GM23338 (cell line): ENCODE results near the gene SQSTM1. TPM values are rescaled to one million over a fixed set of nuclear protein-coding genes. Genes with fewer than 3 reads are reported as not detected.

Experiments used
- ATAC-seq: fragments of 200-7000 bp; cut with Tn5 transposase; 3 replicates; pipeline ENCODE4 v1.9.1; 2020
- DNase-seq: peaks from one replicate; pipeline ENCODE4 v3.0.0-alpha.2; 2015; ENCODE audit warnings: low spot score
- H2AFZ ChIP-seq: fragments of 200-600 bp; sonication (generic); 2 replicates; pipeline ENCODE4 v1.8.0; 2016; ENCODE audit warnings: antibody characterized with exemption, mild to moderate bottlenecking, moderate library complexity
- H3F3A ChIP-seq: fragments of 200-600 bp; sonication (generic); replicated peaks from 2 replicates; pipeline ENCODE4 v1.8.0; 2017; ENCODE audit warnings: antibody characterized with exemption, mixed run types, low read depth
- H3K27ac ChIP-seq: fragments of 200-600 bp; sonication (generic); 2 replicates; pipeline ENCODE4 v1.6.1; 2016; ENCODE audit warnings: low read depth
- H3K27me3 ChIP-seq: fragments of 200-600 bp; sonication (generic); 2 replicates; pipeline ENCODE4 v1.8.0; 2016; ENCODE audit warnings: mild to moderate bottlenecking, mixed run types, moderate library complexity; ENCODE audit not compliant: insufficient read depth
- H3K36me3 ChIP-seq: fragments of 200-600 bp; sonication (generic); 2 replicates; pipeline ENCODE4 v1.8.0; 2016; ENCODE audit warnings: mild to moderate bottlenecking; ENCODE audit not compliant: insufficient read depth
- H3K4me1 ChIP-seq: fragments of 200-600 bp; sonication (generic); 2 replicates; pipeline ENCODE4 v1.8.0; 2016; ENCODE audit warnings: mild to moderate bottlenecking, moderate library complexity; ENCODE audit not compliant: insufficient read depth
- H3K4me2 ChIP-seq: fragments of 200-600 bp; sonication (generic); 2 replicates; pipeline ENCODE4 v1.7.1; 2017; ENCODE audit warnings: mixed run types
- H3K4me3 ChIP-seq: fragments of 200-600 bp; sonication (generic); 2 replicates; pipeline ENCODE4 v1.6.1; 2016; ENCODE audit warnings: mixed run types
- H3K79me2 ChIP-seq: fragments of 200-600 bp; sonication (generic); replicated peaks from 2 replicates; pipeline ENCODE4 v1.8.0; 2017; ENCODE audit warnings: mild to moderate bottlenecking; ENCODE audit not compliant: insufficient read depth
- H3K9me2 ChIP-seq: fragments of 200-600 bp; sonication (generic); 2 replicates; pipeline ENCODE4 v1.8.0; 2017; ENCODE audit not compliant: insufficient read depth
- H4K20me1 ChIP-seq: fragments of 200-600 bp; sonication (generic); replicated peaks from 2 replicates; pipeline ENCODE4 v1.8.0; 2017; ENCODE audit warnings: mild to moderate bottlenecking; ENCODE audit not compliant: insufficient read depth
- H3K27ac Mint-ChIP-seq: 2 replicates; pipeline ENCODE4 v1.8.0; 2020; ENCODE audit warnings: inconsistent platforms, mild to moderate bottlenecking, moderate library complexity, mixed read lengths
- H3K27me3 Mint-ChIP-seq: 3 replicates; pipeline ENCODE4 v1.8.0; 2022; ENCODE audit warnings: low read depth, mild to moderate bottlenecking, moderate library complexity, mixed read lengths, inconsistent platforms; ENCODE audit not compliant: insufficient read depth, poor library complexity
- H3K36me3 Mint-ChIP-seq: 3 replicates; pipeline ENCODE4 v1.8.0; 2021; ENCODE audit warnings: low read depth, mild to moderate bottlenecking, inconsistent platforms, moderate library complexity, mixed read lengths
- H3K4me1 Mint-ChIP-seq: 3 replicates; pipeline ENCODE4 v1.8.0; 2020; ENCODE audit warnings: mild to moderate bottlenecking, inconsistent platforms, mixed read lengths
- H3K4me3 Mint-ChIP-seq: 3 replicates; pipeline ENCODE4 v1.8.0; 2021; ENCODE audit warnings: moderate library complexity, mild to moderate bottlenecking, inconsistent platforms, mixed read lengths
- H3K9me3 Mint-ChIP-seq: 3 replicates; pipeline ENCODE4 v1.8.0; 2020; ENCODE audit warnings: moderate library complexity, mild to moderate bottlenecking, inconsistent platforms, mixed read lengths
- CREB1 ChIP-seq: fragments of 250-450 bp; sonication (Bioruptor Pico); IDR thresholded peaks from 2 replicates; pipeline ENCODE4 v1.5.0; 2020; ENCODE audit warnings: low read depth, mild to moderate bottlenecking, moderate library complexity
- NANOG ChIP-seq: IDR thresholded peaks from 2 replicates; pipeline ENCODE4 v1.6.1; 2016; ENCODE audit warnings: antibody characterized with exemption, borderline replicate concordance
- POLR2AphosphoS5 ChIP-seq: IDR thresholded peaks from 2 replicates; pipeline ENCODE4 v1.6.1; 2016; ENCODE audit warnings: antibody characterized with exemption, low read depth
- ZNF114 ChIP-seq: fragments of 250-450 bp; sonication (Bioruptor Pico); IDR thresholded peaks from 2 replicates; pipeline ENCODE4 v1.5.0; 2020; ENCODE audit warnings: mild to moderate bottlenecking, moderate library complexity
- ZNF331 ChIP-seq: fragments of 250-450 bp; sonication (Bioruptor Pico); IDR thresholded peaks from 2 replicates; pipeline ENCODE4 v1.5.0; 2020; ENCODE audit warnings: low read depth, mild to moderate bottlenecking, moderate library complexity
- polyA plus RNA-seq: library from polyadenylated mRNA; unstranded; fragments of >200 nt; fragmentation: Nextera tagmentation; extraction: Ambion mirVana; gene quantifications from 2 replicates; pipeline ENCODE4 v1.2.1, GENCODE V29; 2016
- total RNA-seq: library from RNA; depleted of rRNA; stranded (reverse); fragments of >200 nt; shearing (Covaris generic); gene quantifications from 2 replicates; pipeline ENCODE4 v1.2.3, GENCODE V29; 2014
- TF ChIP-seq, protein P1 (sequence below): IDR thresholded peaks from one replicate; pipeline ENCODE4 v1.6.1; 2018; ENCODE audit warnings: antibody characterized with exemption; ENCODE audit not compliant: unreplicated experiment
- TF ChIP-seq, protein P2 (sequence below): fragments of 250-450 bp; sonication (Bioruptor Pico); IDR thresholded peaks from 2 replicates; pipeline ENCODE4 v1.5.0; 2020; ENCODE audit warnings: mild to moderate bottlenecking, moderate library complexity
- TF ChIP-seq, protein P3 (sequence below): IDR thresholded peaks from 2 replicates; pipeline ENCODE4 v1.6.1; 2016; ENCODE audit warnings: antibody characterized with exemption

SQSTM1 gene
- total and polyA plus RNA-seq, 2 experiments from 2014 or later, result 58.0 to 92.6 TPM

DNA sequence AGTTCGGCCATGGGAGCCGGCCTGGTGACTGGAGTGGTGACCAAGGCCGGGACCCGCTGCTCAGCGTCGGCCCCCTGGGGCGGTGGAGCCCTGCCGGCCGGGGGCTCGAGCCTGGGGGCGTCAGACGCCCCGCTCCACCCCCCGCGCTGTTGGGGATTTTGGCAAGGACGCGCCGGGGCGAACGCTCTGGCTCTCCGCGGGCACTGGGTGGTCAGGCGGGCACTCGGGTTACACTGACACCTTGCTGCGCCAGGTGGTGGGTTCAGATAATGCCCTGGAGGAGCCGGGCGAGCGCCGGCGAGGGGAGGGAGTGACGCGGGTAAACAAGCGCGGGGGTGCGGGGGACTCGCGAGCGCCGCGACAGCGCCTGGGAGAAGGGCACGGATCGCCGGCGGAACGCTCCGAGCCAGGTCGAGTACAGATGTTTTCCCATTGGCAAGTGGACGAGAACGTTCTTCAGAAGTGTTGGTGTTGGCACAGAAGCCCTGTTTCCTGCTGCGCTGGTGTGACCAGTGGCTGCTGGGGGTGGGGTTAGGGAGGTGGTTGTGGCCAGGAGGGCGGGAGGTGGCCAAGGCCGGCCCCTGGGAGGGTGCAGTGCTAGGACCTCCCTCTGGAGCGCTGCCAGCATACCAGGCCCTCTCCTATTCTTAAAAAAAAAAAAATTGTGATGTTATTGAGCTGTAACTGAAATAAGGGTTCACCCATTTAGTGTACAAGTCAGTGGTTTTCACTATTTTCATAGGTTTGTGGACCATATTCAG, 773 bp downstream of the SQSTM1 start:
- Histone ChIP-seq H3K4me3 (peak overlapping the region; percentile 92), H3K27me3 (peaks cover 12% of the 10 kb centered on the region; the same call in 1 of the 2 replicates), H3F3A (peaks cover 41% of the 10 kb centered on the region), H4K20me1 (peaks cover 11% of the 10 kb centered on the region), H3K4me1 (peaks cover 31% of the 10 kb centered on the region), H3K4me2 (peak overlapping the region; percentile 98), H3K9me2 (no peaks in the 10 kb centered on the region), H3K79me2 (peaks cover 21% of the 10 kb centered on the region), H3K36me3 (peaks cover 18% of the 10 kb centered on the region), H2AFZ (no peak overlapping the region), H3K27ac (0 out of 2 replicates have a peak overlapping the region, but pooled peaks have one; percentile 76)
- Mint-ChIP-seq H3K9me3 (no peaks in the 10 kb centered on the region), H3K27ac (peak overlapping the region; percentile 85; the same call in 1 of the 2 replicates), H3K4me3 (peak overlapping the region; percentile 92), H3K36me3 (peaks cover 47% of the 10 kb centered on the region), H3K27me3 (peaks cover 28% of the 10 kb centered on the region), H3K4me1 (peaks cover 30% of the 10 kb centered on the region)
- TF ChIP-seq, protein P1, sequence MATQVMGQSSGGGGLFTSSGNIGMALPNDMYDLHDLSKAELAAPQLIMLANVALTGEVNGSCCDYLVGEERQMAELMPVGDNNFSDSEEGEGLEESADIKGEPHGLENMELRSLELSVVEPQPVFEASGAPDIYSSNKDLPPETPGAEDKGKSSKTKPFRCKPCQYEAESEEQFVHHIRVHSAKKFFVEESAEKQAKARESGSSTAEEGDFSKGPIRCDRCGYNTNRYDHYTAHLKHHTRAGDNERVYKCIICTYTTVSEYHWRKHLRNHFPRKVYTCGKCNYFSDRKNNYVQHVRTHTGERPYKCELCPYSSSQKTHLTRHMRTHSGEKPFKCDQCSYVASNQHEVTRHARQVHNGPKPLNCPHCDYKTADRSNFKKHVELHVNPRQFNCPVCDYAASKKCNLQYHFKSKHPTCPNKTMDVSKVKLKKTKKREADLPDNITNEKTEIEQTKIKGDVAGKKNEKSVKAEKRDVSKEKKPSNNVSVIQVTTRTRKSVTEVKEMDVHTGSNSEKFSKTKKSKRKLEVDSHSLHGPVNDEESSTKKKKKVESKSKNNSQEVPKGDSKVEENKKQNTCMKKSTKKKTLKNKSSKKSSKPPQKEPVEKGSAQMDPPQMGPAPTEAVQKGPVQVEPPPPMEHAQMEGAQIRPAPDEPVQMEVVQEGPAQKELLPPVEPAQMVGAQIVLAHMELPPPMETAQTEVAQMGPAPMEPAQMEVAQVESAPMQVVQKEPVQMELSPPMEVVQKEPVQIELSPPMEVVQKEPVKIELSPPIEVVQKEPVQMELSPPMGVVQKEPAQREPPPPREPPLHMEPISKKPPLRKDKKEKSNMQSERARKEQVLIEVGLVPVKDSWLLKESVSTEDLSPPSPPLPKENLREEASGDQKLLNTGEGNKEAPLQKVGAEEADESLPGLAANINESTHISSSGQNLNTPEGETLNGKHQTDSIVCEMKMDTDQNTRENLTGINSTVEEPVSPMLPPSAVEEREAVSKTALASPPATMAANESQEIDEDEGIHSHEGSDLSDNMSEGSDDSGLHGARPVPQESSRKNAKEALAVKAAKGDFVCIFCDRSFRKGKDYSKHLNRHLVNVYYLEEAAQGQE, result no peak
- TF ChIP-seq ZNF331 (CRISPR knock-in tag), result no peak
- peak; percentile 57 for TF ChIP-seq POLR2AphosphoS5
- TF ChIP-seq ZNF114 (CRISPR knock-in tag), result no peak
- TF ChIP-seq CREB1 (CRISPR knock-in tag), result peak; percentile 53
- peak; percentile 47 for ATAC-seq
- DNase-seq, result peak; percentile 87

DNA sequence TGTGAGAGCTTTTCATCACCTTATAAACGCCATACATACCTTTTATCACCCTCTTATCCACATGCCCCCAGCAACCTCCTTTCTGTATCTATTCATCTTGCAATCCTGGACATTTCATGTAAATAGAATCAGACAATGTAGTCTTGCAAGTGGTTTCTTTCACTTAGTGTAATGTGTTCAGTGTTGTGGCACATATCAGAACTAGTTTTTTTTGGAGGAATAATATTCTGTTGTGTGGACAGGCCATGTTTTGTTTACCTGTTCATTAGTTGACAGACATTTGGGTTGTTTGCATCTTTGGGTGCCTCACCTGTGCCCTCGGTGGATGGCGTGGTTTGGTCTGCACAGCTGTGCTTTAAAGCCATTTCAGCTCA, 1.3 kb downstream of the SQSTM1 start:
- peaks cover 27% of the 10 kb centered on the region for H3K27me3 Mint-ChIP-seq
- no peak for DNase-seq
- no peak for TF ChIP-seq NANOG
- TF ChIP-seq, protein P2, sequence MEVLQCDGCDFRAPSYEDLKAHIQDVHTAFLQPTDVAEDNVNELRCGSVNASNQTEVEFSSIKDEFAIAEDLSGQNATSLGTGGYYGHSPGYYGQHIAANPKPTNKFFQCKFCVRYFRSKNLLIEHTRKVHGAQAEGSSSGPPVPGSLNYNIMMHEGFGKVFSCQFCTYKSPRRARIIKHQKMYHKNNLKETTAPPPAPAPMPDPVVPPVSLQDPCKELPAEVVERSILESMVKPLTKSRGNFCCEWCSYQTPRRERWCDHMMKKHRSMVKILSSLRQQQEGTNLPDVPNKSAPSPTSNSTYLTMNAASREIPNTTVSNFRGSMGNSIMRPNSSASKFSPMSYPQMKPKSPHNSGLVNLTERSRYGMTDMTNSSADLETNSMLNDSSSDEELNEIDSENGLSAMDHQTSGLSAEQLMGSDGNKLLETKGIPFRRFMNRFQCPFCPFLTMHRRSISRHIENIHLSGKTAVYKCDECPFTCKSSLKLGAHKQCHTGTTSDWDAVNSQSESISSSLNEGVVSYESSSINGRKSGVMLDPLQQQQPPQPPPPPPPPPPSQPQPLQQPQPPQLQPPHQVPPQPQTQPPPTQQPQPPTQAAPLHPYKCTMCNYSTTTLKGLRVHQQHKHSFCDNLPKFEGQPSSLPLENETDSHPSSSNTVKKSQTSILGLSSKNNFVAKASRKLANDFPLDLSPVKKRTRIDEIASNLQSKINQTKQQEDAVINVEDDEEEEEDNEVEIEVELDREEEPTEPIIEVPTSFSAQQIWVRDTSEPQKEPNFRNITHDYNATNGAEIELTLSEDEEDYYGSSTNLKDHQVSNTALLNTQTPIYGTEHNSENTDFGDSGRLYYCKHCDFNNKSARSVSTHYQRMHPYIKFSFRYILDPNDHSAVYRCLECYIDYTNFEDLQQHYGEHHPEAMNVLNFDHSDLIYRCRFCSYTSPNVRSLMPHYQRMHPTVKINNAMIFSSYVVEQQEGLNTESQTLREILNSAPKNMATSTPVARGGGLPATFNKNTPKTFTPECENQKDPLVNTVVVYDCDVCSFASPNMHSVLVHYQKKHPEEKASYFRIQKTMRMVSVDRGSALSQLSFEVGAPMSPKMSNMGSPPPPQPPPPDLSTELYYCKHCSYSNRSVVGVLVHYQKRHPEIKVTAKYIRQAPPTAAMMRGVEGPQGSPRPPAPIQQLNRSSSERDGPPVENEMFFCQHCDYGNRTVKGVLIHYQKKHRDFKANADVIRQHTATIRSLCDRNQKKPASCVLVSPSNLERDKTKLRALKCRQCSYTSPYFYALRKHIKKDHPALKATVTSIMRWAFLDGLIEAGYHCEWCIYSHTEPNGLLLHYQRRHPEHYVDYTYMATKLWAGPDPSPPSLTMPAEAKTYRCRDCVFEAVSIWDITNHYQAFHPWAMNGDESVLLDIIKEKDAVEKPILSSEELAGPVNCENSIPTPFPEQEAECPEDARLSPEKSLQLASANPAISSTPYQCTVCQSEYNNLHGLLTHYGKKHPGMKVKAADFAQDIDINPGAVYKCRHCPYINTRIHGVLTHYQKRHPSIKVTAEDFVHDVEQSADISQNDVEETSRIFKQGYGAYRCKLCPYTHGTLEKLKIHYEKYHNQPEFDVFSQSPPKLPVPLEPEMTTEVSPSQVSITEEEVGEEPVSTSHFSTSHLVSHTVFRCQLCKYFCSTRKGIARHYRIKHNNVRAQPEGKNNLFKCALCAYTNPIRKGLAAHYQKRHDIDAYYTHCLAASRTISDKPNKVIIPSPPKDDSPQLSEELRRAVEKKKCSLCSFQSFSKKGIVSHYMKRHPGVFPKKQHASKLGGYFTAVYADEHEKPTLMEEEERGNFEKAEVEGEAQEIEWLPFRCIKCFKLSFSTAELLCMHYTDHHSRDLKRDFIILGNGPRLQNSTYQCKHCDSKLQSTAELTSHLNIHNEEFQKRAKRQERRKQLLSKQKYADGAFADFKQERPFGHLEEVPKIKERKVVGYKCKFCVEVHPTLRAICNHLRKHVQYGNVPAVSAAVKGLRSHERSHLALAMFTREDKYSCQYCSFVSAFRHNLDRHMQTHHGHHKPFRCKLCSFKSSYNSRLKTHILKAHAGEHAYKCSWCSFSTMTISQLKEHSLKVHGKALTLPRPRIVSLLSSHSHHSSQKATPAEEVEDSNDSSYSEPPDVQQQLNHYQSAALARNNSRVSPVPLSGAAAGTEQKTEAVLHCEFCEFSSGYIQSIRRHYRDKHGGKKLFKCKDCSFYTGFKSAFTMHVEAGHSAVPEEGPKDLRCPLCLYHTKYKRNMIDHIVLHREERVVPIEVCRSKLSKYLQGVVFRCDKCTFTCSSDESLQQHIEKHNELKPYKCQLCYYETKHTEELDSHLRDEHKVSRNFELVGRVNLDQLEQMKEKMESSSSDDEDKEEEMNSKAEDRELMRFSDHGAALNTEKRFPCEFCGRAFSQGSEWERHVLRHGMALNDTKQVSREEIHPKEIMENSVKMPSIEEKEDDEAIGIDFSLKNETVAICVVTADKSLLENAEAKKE (CRISPR knock-in tag), result no peak
- TF ChIP-seq, protein P3, sequence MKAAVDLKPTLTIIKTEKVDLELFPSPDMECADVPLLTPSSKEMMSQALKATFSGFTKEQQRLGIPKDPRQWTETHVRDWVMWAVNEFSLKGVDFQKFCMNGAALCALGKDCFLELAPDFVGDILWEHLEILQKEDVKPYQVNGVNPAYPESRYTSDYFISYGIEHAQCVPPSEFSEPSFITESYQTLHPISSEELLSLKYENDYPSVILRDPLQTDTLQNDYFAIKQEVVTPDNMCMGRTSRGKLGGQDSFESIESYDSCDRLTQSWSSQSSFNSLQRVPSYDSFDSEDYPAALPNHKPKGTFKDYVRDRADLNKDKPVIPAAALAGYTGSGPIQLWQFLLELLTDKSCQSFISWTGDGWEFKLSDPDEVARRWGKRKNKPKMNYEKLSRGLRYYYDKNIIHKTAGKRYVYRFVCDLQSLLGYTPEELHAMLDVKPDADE, result no peak
- TF ChIP-seq ZNF331 (CRISPR knock-in tag), result no peak
- H3K27ac Mint-ChIP-seq, result no peak overlapping the region
- Histone ChIP-seq H3K4me3 (peak overlapping the region; percentile 92), H3K9me2 (no peaks in the 10 kb centered on the region), H3K36me3 (peaks cover 23% of the 10 kb centered on the region), H3K79me2 (peaks cover 21% of the 10 kb centered on the region), H3K4me1 (peaks cover 31% of the 10 kb centered on the region), H2AFZ (no peak overlapping the region), H3K27ac (no peak overlapping the region), H3K27me3 (peaks cover 12% of the 10 kb centered on the region; the same call in 1 of the 2 replicates), H4K20me1 (peaks cover 16% of the 10 kb centered on the region), H3F3A (peaks cover 41% of the 10 kb centered on the region), H3K4me2 (peak overlapping the region; percentile 98)
- H3K36me3 Mint-ChIP-seq, result peaks cover 53% of the 10 kb centered on the region
- ATAC-seq, result no peak
- H3K4me1 Mint-ChIP-seq, result peaks cover 30% of the 10 kb centered on the region
- no peaks in the 10 kb centered on the region for H3K9me3 Mint-ChIP-seq
- H3K4me3 Mint-ChIP-seq, result peak overlapping the region; percentile 92
